Stimulated activated CD8-positive, alpha-beta memory T cell treated with anti-CD3 and anti-CD28 coated beads, Interleukin-4, amount 100 ng/mL, for 48 hours (primary cell): ENCODE results near the gene NTM.
"Not testable (repeated sequence)": the region's sequence is repeated elsewhere in the genome, so short reads cannot be mapped to it uniquely, and the experiment has no call there.

Experiments
- DNase-seq: peaks from one replicate; pipeline ENCODE4 v3.0.0-alpha.2; 2020

NTM gene

GRCh38 chr11:131370090-131370751 is at the start of gene NTM:
Gene NTM, plus strand, starts transcription at chr11:131370615.
- DNase-seq: no peak

GRCh38 chr11:131324921-131325570 is 45.4 kb upstream of the NTM start:
- no peak for DNase-seq

GRCh38 chr11:131326829-131327228 is 43.6 kb upstream of the NTM start:
- no peak for DNase-seq

- no peak for DNase-seq
These were observed 43.0 kb upstream of the NTM start for GRCh38 chr11:131327421-131327820.

GRCh38 chr11:131328843-131329242 is 41.6 kb upstream of the NTM start:
- DNase-seq: no peak

GRCh38 chr11:131331010-131331409 is 39.4 kb upstream of the NTM start:
- DNase-seq: no peak

- DNase-seq: no peak
These were observed 38.9 kb upstream of the NTM start for GRCh38 chr11:131331546-131331945.

- no peak for DNase-seq
These were observed 35.8 kb upstream of the NTM start for GRCh38 chr11:131334601-131335000.

GRCh38 chr11:131341900-131342299 is 28.5 kb upstream of the NTM start:
- DNase-seq: not testable (repeated sequence)

GRCh38 chr11:131342442-131342841 is 28.0 kb upstream of the NTM start:
- DNase-seq: not testable (repeated sequence)

GRCh38 chr11:131345406-131345805 is 25.0 kb upstream of the NTM start:
- DNase-seq: no peak

- DNase-seq: no peak
These were observed 20.9 kb upstream of the NTM start for GRCh38 chr11:131349368-131350086.

- no peak for DNase-seq
These were observed 19.5 kb upstream of the NTM start for GRCh38 chr11:131350872-131351271.

GRCh38 chr11:131351848-131352247 is 18.6 kb upstream of the NTM start:
- DNase-seq: no peak

- no peak for DNase-seq
These were observed 16.6 kb upstream of the NTM start for GRCh38 chr11:131353766-131354165.

GRCh38 chr11:131354251-131354701 is 16.1 kb upstream of the NTM start:
- DNase-seq: no peak

GRCh38 chr11:131356206-131356605 is 14.2 kb upstream of the NTM start:
- no peak for DNase-seq

- no peak for DNase-seq
These were observed 5.0 kb upstream of the NTM start for GRCh38 chr11:131365329-131365930.

GRCh38 chr11:131370901-131371790 is 731 bp downstream of the NTM start:
- DNase-seq: no peak

- no peak for DNase-seq
These were observed 1.3 kb downstream of the NTM start for GRCh38 chr11:131371791-131372104.

- no peak for DNase-seq
These were observed 2.0 kb downstream of the NTM start for GRCh38 chr11:131372234-131372962.
